Right renal cortex interstitium (tissue), 3 donors: ENCODE data around the gene CCNF. TPM values are rescaled to one million over a fixed set of nuclear protein-coding genes. Genes with fewer than 3 reads are reported as not detected.

Experiments
- DNase-seq, 3 donors: peaks; one replicate each; pipeline ENCODE4 v3.0.0-alpha.2; 2013; ENCODE audit warnings: low read depth in 3 of 3, low spot score in 2 of 3
- polyA plus RNA-seq, 3 donors: library from polyadenylated mRNA; unstranded; fragments of 120-200 nt; gene quantifications; one replicate each; pipeline ENCODE4 v1.2.1, GENCODE V29; 2013; ENCODE audit not compliant: insufficient read length in 3 of 3

The CCNF gene
- polyA plus RNA-seq, 3 donors: 9.8 to 10.3 (median 9.9) TPM

- no peak for DNase-seq
Measured at GRCh38 chr16:2483939-2484897, 55.0 kb downstream of the CCNF start.

DNA sequence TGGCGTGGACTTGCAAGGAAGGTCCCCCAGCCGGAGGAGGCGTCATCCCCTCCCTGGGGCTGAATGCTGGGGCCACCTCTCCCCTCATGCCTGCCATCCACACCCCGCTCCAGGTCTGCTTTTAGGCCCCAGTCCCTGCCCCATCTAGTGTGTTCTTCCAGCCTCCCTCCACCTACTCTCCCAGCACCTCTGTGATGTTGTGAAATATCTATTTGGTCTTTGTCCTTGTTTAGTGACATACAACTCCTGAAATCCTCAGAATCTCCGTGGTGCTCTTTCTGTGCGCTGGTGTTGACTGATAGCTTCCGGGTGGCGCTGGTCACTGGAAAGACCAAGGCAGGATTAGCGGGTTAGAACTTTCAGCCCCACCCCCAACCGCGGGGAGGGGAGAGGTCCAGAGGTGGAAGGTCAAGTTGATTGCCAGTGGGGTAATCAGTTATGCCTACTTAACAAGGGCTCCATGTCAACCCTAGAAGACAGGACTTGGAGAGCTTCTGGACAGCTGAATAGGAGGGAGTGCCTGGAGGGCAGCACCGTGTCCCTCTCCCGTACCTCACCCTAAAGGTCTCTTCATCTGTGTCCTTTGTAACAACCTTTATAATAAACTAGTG is 55.8 kb downstream of the CCNF start:
- DNase-seq: no peak

- no peak for DNase-seq
Measured at GRCh38 chr16:2485811-2486507, 56.7 kb downstream of the CCNF start.

GRCh38 chr16:2486645-2487516 is 57.6 kb downstream of the CCNF start:
- no peak for DNase-seq

DNA sequence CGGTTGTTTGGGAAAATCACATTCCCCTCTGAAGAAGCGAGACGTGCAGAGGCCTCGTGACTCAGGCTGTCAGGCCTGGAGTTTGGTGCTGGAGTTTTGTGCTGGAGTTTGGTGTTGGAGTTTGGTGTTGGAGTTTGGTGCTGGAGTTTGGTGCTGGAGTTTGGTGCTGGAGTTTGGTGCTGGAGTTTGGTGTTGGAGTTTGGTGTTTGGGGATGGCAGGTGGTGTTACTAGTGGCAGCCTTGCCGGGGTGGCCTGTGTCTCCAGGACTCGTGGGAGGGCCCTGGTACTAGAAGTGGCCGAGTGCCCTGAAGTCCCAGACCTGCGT is 58.2 kb downstream of the CCNF start:
- no peak for DNase-seq

DNA sequence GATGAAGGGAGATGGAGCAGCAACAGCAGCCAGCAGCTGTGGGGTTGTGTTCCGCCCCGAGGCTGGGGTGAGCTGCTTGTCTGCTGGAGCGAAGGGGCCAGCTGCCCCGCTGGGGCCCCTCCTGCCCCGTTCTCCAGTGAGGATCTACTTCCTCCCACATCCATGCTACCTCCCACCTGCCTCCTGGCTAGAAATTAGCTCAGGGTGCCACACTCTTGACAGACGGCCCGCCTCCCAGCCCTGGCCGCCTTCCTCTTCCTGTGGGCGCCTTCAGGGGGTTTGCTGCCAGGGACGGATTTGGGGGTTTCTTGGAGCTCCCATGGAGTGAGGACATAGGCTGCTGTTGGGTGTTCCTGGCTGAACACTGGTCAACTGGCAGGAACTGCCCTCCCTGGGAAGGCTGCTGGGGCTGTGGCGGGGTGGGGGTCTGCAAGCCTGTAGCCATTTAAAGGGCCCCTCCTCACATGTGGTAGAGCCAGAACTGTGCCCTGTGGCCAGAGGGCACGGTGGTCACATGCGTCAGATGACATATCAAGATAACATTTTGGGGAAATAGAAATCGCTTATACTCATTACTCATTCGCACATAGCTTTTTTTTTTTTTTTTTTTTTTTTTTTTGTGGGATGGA is 58.8 kb downstream of the CCNF start:
- no peak for DNase-seq

DNA sequence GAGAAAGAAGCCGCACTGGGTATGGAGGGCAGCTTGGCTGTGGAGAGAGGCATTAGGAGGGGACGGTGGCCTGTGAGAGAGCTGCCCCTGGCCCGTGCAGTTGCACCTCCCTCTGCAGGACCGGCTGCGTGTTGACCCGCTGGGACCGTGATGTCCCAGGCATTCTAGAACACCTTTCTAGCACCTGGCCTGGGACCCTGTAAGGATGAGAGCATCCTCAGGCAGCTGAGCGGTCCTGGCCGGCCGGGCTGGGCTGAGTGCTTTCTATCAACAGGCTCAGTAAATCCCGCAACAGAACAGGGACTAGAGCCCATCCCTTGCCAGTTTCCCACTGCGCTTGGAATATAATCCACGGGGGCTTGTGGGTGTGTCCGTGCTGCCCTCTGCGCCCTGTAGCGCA is 60.3 kb downstream of the CCNF start:
- no peak for DNase-seq

DNA sequence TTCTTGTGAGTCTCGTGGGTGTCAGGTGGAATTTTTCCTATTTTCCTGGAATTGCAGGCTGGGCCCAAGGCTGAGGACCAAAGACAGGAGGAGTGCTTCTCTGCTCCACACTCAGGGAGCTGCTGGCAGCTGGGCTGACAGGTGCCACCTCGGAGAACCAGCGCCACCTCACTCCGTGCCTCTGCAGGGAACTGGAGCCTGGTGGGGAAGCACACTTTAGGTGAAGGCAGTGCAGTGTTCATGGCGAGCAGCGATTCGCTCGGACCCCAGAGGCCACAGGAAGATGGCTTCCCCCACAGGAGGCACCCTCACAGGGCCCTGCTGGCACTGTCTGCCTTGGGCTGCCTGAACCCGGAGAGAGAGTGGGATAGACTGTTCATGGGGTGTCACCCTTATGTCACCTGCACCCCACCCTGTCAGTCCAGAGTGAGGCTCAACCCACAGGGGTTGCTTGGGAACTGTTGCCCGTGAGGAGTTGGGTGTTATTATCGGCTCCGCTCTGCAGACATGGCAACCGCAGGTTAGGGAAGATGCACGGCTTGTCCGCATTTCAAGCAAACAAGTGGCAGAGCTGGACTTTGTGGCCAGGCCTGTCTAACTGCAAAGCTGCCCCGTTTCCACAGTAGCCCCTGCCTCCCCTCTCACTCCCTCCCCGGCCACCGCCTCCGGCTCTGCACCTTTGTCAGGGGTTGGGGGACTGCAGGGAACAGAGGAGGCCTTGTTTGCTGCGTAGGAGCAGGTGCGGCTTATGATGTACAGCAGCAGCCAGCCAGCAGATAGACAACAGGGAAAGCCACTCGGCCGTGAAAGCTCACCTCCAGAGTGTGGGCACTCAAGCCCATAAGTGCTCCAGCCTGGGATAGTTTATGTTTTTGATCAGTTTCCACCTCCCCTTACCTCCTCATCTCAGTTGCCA is 61.2 kb downstream of the CCNF start:
- no peak for DNase-seq

- DNase-seq: no peak
Measured at GRCh38 chr16:2492292-2492691, 63.0 kb downstream of the CCNF start.

DNA sequence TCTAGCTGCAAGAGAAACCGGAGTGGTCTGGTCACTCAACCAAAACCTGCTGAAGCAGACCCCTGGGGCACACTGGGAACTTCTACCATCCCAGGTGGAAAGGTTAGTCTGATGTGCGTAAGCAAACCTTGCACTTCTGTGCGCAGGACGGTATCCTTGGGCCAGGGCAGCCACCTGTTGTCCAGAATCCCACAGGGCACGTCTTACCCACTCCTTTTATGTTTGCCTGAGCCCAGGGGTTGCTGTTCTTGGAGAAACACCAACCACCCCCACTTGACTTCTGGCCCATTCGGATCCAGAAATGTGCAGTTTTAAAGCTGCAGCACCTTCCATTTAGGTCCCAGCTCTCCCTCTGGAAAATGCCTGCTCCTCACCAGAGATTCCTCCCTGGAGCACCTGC is 64.4 kb downstream of the CCNF start:
- no peak for DNase-seq

- no peak for DNase-seq
Measured at GRCh38 chr16:2494616-2495015, 65.4 kb downstream of the CCNF start.

GRCh38 chr16:2495041-2495440 is 65.8 kb downstream of the CCNF start:
- no peak for DNase-seq

DNA sequence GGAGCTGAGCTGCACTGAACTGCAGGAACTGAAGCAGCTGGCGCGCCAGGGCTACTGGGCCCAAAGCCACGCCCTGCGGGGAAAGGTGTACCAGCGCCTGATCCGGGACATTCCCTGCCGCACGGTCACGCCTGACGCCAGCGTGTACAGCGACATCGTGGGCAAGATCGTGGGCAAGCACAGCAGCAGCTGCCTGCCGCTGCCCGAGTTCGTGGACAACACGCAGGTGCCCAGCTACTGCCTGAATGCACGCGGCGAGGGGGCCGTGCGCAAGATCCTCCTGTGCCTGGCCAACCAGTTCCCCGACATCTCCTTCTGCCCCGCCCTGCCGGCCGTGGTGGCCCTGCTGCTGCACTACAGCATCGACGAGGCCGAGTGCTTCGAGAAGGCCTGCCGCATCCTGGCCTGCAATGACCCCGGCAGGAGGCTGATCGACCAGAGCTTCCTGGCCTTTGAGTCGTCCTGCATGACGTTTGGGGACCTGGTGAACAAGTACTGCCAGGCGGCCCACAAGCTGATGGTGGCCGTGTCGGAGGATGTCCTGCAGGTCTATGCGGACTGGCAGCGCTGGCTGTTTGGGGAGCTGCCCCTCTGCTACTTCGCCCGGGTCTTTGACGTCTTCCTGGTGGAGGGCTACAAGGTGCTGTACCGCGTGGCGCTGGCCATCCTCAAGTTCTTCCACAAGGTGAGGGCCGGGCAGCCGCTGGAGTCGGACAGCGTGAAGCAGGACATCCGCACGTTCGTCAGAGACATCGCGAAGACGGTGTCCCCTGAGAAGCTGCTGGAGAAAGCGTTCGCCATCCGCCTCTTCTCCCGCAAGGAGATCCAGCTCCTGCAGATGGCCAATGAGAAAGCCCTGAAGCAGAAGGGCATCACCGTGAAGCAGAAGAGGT is 67.2 kb downstream of the CCNF start:
- no peak for DNase-seq

DNA sequence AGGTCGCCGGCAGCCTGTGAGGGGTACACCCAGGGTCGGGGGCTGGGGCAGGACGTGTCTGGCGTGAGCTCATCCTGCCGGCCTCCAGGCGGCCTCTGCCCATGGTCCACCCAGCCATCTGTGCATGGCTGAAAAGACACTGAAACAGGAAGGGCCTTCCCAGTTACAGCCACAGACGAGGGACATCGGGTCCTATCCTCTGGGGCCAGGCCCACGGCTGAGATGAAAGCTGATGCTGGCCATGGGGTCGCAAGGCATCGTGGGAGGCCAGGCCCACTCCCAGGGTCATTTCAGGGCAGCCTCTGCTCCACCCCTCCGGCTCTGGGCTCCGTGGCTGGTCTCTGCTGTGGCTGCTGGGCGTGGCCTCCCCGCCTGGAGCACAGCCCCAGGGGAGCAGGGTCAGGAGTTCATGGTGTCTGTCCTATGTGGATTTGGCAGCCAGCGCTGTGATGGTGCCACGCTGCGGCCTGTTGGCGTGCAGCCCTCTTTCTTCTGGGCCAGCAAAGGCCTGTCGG is 67.9 kb downstream of the CCNF start:
- no peak for DNase-seq

- no peak for DNase-seq
Measured at GRCh38 chr16:2497695-2498484, 68.6 kb downstream of the CCNF start.

DNA sequence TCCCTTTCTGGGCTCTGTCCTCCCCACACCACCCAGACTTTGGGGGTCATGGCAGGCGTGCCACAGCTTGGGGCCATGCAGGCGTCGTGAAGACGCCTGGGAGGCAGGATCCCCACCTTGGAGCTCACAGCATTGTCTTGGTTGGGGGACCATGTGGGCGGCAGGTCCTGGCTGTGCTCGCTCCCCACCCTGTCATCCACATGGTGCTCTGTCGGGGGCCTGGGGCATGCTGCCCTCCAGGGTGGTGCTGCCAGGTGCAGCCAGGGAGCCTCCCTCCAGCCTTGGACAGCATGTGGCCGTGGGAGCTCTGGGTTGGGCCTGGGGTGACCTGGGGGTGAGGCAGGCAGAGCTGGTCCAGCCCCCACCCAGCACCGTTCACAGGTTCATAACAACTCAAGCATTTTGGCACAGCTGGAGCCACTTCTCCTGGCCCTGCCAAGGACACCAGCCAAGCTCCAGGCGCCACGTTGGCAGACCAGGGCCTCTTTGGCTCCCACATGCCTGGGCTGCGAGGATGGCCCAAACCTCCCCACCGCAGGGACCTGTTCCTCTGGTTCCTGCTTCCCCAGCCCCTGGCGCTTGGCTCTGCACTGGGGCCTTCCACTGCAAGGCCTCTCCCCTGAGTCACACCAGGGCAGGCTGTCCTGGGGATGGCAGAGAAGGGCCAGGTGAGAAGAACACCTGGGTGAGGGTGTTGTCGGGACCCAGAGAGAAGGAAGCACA is 69.4 kb downstream of the CCNF start:
- DNase-seq: no peak

- no peak for DNase-seq
Measured at GRCh38 chr16:2499454-2499853, 70.2 kb downstream of the CCNF start.
